Measurements from ENCODE around the gene CLCN4.
A peak's percentile ranks its signal among the peaks of the same experiment; 100 is the strongest.

Gene CLCN4

DNA sequence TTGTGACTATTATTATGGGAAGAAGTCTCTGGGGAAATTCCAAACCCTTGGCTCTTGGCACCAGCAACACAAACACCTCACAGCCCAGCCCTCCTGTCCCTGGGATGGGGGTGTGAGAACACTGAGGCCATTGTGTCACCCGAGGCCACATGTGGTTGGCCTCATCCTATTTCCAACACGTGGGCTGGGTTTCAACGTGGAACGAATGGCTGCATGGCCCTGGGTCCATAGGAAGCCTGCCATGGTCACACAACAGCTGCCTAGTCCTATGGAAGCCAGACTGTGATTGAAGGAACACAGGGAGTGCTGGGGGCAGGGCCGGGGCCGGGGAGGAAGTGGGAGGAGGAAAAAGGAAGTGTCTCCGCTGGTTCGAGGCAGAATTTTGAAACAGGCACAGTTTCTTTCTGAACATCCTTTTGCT lies 10.0 kb downstream of the CLCN4 start:
- DNase-seq (ENCODE audit: low read depth in 2 of 2) = no peak

GRCh38 chrX:10167573-10167972 lies 10.8 kb downstream of the CLCN4 start:
- no peak for DNase-seq (ENCODE audit: low read depth in 2 of 2)

DNA sequence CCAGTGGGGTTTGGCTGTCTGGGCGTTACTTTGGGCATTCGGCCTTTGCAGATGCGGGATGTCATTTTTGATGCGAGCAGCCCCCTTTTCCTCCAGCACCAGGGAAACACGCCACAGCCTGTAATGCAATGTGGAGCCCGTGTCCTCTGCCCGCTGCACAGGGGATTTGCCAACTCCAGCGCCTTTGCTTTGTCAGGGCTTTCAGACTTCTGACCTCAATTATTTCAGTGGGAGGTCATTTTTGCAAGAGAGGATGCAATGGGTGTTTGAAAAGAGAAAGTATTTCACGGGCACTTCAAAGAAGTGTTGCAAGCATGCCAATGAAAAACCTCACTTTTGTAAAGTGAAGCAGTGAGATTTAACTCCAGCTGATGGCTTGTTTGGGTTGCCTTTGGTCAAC lies 11.5 kb downstream of the CLCN4 start:
- DNase-seq (ENCODE audit: low read depth in 2 of 2) = no peak

DNA sequence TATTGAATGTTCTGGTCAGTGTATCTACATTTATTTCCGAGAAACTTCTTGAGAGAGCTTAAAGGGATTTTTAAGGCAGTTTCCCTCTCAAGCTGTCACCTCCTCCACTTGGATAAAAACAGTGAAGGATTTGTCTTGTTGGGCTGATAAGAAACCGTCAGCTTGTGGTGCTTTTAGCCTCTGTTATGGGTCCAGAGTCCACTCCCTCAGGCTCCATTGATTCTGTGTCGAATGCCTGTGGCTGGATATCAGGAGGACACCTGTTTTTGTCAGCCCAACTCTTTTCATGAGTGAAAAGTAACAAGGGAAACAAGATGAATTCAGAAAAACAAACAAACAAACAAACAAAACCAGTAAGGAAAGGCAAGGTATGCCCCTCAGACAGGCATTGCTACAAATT lies 12.4 kb downstream of the CLCN4 start:
- DNase-seq (ENCODE audit: low read depth in 2 of 2) = no peak

DNA sequence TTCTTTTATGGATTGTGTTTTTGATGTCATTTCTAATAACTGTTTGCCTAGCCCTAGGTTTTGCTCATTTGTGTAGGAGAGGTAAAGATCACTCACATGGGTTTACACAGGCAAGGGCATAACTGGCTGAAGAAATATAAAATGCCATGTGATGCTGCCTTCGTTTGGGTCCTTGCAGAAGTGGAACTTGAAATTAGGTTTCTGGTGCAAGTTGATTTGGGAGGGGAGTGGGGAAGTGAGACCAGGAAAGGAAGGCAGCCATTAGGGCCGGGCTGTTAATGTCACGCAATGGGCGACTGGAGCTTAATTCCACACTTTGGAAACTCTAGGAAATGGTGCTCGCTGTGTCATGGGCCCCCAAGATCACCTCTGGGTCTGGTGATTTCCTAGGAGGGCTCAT lies 14.5 kb downstream of the CLCN4 start:
- no peak for DNase-seq (ENCODE audit: low read depth in 2 of 2)

- no peak for DNase-seq (ENCODE audit: low read depth in 2 of 2)
Observed at GRCh38 chrX:10172877-10173276, 16.1 kb downstream of the CLCN4 start.

- DNase-seq (ENCODE audit: low read depth in 2 of 2) = no peak
Observed at GRCh38 chrX:10173331-10173900, 16.6 kb downstream of the CLCN4 start.

DNA sequence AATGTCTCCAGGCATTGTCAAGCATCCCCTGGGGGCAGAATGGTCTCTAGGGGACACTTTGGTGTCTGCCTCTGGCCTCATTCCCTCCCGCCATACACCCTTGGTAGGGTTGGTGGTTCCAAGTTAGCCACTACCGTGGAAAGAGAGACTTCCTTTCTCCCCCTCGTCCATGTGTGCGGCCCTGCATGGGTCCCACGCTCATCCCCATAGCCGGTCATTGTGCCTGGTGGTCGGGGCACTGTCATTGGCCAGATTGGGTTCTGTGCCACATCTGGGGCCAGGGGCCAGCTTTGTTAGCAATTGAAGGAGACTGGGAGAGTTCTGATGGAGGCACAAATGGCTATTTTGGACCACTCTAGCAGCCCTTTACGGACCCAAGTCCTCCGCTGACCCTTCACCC lies 17.3 kb downstream of the CLCN4 start:
- DNase-seq (ENCODE audit: low read depth in 2 of 2) = no peak

DNA sequence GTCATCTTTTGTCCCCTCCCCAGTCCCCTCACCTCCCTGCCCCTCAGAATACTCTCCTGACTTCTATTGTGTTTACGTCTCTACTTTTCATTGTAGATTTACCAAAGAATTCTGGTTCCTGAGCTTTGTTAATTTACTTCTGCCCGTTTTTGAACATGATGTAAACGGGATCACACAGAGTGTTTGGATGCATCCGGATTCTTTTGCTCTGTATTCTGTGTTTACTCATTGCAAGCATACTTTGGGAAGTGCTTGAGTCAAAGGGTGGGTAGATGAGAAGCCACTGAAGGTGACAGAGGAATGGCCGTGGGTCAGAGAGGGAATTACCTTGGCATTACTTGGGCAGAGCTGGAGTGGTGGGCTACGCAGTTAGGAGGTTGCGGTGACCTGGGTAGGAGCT lies 18.0 kb downstream of the CLCN4 start:
- DNase-seq (ENCODE audit: low read depth in 2 of 2) = no peak

GRCh38 chrX:10175319-10175871 lies 18.6 kb downstream of the CLCN4 start:
- DNase-seq (ENCODE audit: low read depth in 2 of 2) = no peak

GRCh38 chrX:10176121-10177003 lies 19.6 kb downstream of the CLCN4 start:
- no peak for DNase-seq (ENCODE audit: low read depth in 2 of 2)

DNA sequence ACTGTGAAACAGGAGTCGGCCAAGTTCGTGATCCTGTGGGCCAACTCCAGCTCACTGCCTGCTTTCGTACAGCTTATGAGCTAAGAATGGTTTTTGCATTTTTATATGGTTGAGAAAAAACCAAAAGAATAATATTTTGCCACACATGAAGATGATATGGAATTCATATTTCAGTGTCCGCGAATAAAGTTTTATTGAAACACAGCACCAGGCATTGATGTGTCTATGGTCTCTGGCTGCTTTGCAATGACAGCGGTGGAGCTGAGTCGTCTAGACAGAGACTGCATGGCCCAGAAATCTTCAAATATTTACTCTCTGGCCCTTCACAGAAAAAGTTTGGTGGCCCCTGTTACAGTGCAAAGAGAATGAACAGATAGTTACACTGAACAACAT lies 20.2 kb downstream of the CLCN4 start:
- DNase-seq (ENCODE audit: low read depth in 2 of 2) = no peak

GRCh38 chrX:10177601-10178000 lies 20.8 kb downstream of the CLCN4 start:
- no peak for DNase-seq (ENCODE audit: low read depth in 2 of 2)

GRCh38 chrX:10178866-10179463 lies 22.2 kb downstream of the CLCN4 start:
- DNase-seq (ENCODE audit: low read depth in 2 of 2) = no peak

DNA sequence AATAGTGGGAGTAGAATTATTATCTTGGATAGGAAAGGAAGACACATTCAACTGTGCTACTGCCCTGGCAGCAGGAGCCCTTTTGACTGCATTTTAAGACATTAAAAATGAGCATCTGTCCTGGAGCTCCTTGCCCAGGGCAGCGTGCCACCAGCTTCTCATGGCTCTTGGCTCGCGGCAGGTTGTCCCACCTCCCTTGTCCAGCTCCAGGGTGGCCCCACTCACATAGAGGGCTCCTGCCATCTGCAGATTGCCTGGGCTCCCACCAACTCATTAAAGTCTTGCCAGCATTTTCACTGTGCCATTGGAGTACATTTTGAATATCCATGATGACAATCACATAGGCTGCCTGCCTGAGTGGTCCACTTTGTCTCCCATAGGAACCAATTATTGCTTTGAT lies 27.0 kb downstream of the CLCN4 start:
- no peak for DNase-seq (ENCODE audit: low read depth in 2 of 2)

GRCh38 chrX:10184411-10184810 lies 27.6 kb downstream of the CLCN4 start:
- DNase-seq (ENCODE audit: low read depth in 2 of 2) = no peak

- DNase-seq (ENCODE audit: low read depth in 2 of 2) = no peak
Observed at GRCh38 chrX:10186355-10186754, 29.6 kb downstream of the CLCN4 start.

DNA sequence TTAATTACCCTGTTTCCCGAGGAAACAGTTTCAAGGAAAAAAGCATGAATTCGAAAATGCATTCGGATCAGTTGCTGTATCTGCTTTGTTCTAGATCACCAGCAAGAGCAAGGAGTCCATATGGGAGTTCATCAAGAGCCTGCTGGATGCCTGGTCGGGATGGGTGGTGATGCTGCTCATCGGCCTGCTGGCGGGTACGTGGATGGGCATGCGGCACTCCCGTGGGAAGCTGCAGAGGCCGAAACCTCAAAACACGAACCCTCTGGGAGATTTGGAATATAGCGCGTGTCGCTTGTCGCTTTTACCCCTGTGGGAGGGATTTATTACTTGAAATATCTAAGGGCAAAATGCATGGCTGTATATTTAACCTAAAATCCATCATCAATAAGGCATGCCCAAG lies 30.6 kb downstream of the CLCN4 start:
- DNase-seq (ENCODE audit: low read depth in 2 of 2) = no peak

GRCh38 chrX:10189317-10190268 lies 32.8 kb downstream of the CLCN4 start:
- DNase-seq (ENCODE audit: low read depth in 2 of 2) = peak; percentile 42

- DNase-seq (ENCODE audit: low read depth in 2 of 2) = no peak
Observed at GRCh38 chrX:10190367-10190766, 33.6 kb downstream of the CLCN4 start.

DNA sequence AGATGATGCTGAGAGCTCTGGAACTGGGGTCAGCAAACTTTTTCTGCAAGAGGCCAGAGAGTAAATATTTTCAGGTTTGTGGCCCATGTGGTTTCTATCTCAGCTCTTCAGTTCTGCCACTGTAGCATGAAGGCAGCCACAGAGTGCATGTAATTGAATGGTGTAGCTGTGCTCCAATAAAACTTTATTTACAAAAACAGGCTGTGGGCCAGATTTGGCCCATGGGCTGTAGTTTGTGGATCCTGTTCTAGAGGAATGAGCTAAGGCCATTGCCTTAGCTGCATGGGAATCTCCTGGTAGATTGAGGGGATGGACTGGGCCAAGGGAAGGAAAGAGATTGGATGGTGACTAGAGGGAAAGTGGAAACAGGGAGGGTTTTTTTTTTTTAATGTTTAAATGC lies 36.8 kb downstream of the CLCN4 start:
- DNase-seq (ENCODE audit: low read depth in 2 of 2) = no peak

- no peak for DNase-seq (ENCODE audit: low read depth in 2 of 2)
Observed at GRCh38 chrX:10195425-10195824, 38.6 kb downstream of the CLCN4 start.

Data from stimulated activated CD8-positive, alpha-beta memory T cell treated with anti-CD3 and anti-CD28 coated beads, Interleukin-7, amount 100 ng/mL, for 4 hours (primary cell).